Vagina (tissue), 2 donors: ENCODE data around the gene GOLGA6C. TPM values are rescaled to one million over a fixed set of nuclear protein-coding genes. Genes with fewer than 3 reads are reported as not detected.

ENCODE experiments used
- DNase-seq, 2 donors: peaks; one replicate each; pipeline ENCODE4 v3.0.0-alpha.2; 2017; ENCODE audit errors: extremely low spot score in 2 of 2
- H3K27ac ChIP-seq: fragments of 200-600 bp; sonication (generic); one replicate; pipeline ENCODE4 v1.5.1; 2019
- H3K27me3 ChIP-seq: fragments of 200-600 bp; sonication (generic); one replicate; pipeline ENCODE4 v1.5.1; 2019
- H3K36me3 ChIP-seq, 2 donors: fragments of 200-600 bp; sonication (generic); one replicate each; pipeline ENCODE4 v1.5.1; 2017 to 2019
- H3K4me1 ChIP-seq: fragments of 200-600 bp; sonication (generic); one replicate; pipeline ENCODE4 v1.5.1; 2019
- H3K4me3 ChIP-seq, 2 donors: fragments of 200-600 bp; sonication (generic); 1 replicate in 1 of 2; 2 replicates in 1 of 2; pipeline ENCODE4 v1.5.1; 2016 to 2019
- H3K9me3 ChIP-seq: fragments of 200-600 bp; sonication (generic); one replicate; pipeline ENCODE4 v1.5.1; 2019
- CTCF ChIP-seq, 3 experiments: fragments of 450-650 bp in 2 of 3; fragments of 200-600 bp in 1 of 3; sonication (generic) in 1 of 3; IDR thresholded peaks; one replicate each; pipeline ENCODE4 v1.5.1; 2017 to 2019; ENCODE audit warnings: antibody characterized with exemption in 3 of 3, mild to moderate bottlenecking in 2 of 3, moderate library complexity in 2 of 3
- POLR2A ChIP-seq, 2 donors: fragments of 450-650 bp; IDR thresholded peaks; one replicate each; pipeline ENCODE4 v1.6.1; 2017; ENCODE audit warnings: antibody characterized with exemption in 2 of 2, mild to moderate bottlenecking in 2 of 2, moderate library complexity in 2 of 2
- POLR2AphosphoS5 ChIP-seq, 2 donors: sonication (generic); formaldehyde crosslinking; IDR thresholded peaks; one replicate each; pipeline ENCODE4 v1.9.0; 2017; ENCODE audit warnings: antibody characterized with exemption in 2 of 2, mild to moderate bottlenecking in 2 of 2, low read depth in 1 of 2; ENCODE audit not compliant: insufficient read depth in 1 of 2
- intact Hi-C: fragments of 100-400 bp; cut with DNase I; formaldehyde crosslinking; loops from one replicate; pipeline ENCODE4 v1.15.1; 2023
- total RNA-seq: library from RNA; depleted of rRNA; stranded (reverse); fragments of >200 nt; gene quantifications from one replicate; pipeline ENCODE4 v1.2.3, GENCODE V29; 2016

GOLGA6C gene
- total RNA-seq, 1 donor from 2014 or later, result not detected

GRCh38 chr15:75211436-75212199 lies 46.5 kb upstream of the GOLGA6C start:
- DNase-seq, result no peak
- H3K36me3 ChIP-seq, result peaks cover 0 to 68% of the 10 kb centered on the region in 2 donors
- no peak overlapping the region for H3K4me3 ChIP-seq
- H3K27ac ChIP-seq, result no peak overlapping the region
- peaks cover 65% of the 10 kb centered on the region for H3K4me1 ChIP-seq
- no peaks in the 10 kb centered on the region for H3K9me3 ChIP-seq
- H3K27me3 ChIP-seq, result no peaks in the 10 kb centered on the region
- TF ChIP-seq CTCF (IDR thresholded peaks at IDR 0.05) (no peak), POLR2AphosphoS5 (IDR thresholded peaks at IDR 0.05; ENCODE audit: insufficient read depth in 1 of 2, low read depth in 1 of 2) (no peak), POLR2A (IDR thresholded peaks at IDR 0.05) (no peak)
- intact Hi-C loops, result no loop called here

GRCh38 chr15:75212200-75212858 lies 45.8 kb upstream of the GOLGA6C start:
- Histone ChIP-seq H3K9me3 (no peaks in the 10 kb centered on the region), H3K36me3 (peaks cover 0 to 61% of the 10 kb centered on the region in 2 donors), H3K27ac (no peak overlapping the region), H3K4me3 (no peak overlapping the region), H3K27me3 (no peaks in the 10 kb centered on the region), H3K4me1 (peaks cover 59% of the 10 kb centered on the region)
- no peak for TF ChIP-seq POLR2AphosphoS5 (IDR thresholded peaks at IDR 0.05; ENCODE audit: insufficient read depth in 1 of 2, low read depth in 1 of 2)
- TF ChIP-seq CTCF (IDR thresholded peaks at IDR 0.05), result no peak
- TF ChIP-seq POLR2A (IDR thresholded peaks at IDR 0.05), result no peak
- no peak for DNase-seq
- intact Hi-C loops, result no loop called here

- Histone ChIP-seq H3K4me3 (no peak overlapping the region), H3K9me3 (no peaks in the 10 kb centered on the region), H3K36me3 (peaks cover 0 to 51% of the 10 kb centered on the region in 2 donors), H3K27ac (no peak overlapping the region), H3K27me3 (no peaks in the 10 kb centered on the region), H3K4me1 (peaks cover 49% of the 10 kb centered on the region)
- TF ChIP-seq POLR2A (IDR thresholded peaks at IDR 0.05) (no peak), CTCF (IDR thresholded peaks at IDR 0.05) (no peak), POLR2AphosphoS5 (IDR thresholded peaks at IDR 0.05; ENCODE audit: insufficient read depth in 1 of 2, low read depth in 1 of 2) (no peak)
- intact Hi-C loops, result no loop called here
- DNase-seq, result no peak
Measured at GRCh38 chr15:75213212-75213767, 44.8 kb upstream of the GOLGA6C start.

GRCh38 chr15:75213768-75214221 lies 44.3 kb upstream of the GOLGA6C start:
- no peak for DNase-seq
- intact Hi-C loops, result no loop called here
- peaks cover 46% of the 10 kb centered on the region for H3K4me1 ChIP-seq
- H3K27ac ChIP-seq, result no peak overlapping the region
- TF ChIP-seq POLR2AphosphoS5 (IDR thresholded peaks at IDR 0.05; ENCODE audit: insufficient read depth in 1 of 2, low read depth in 1 of 2) (no peak), CTCF (IDR thresholded peaks at IDR 0.05) (no peak), POLR2A (IDR thresholded peaks at IDR 0.05) (no peak)
- H3K36me3 ChIP-seq, result peaks cover 0 to 46% of the 10 kb centered on the region in 2 donors
- H3K9me3 ChIP-seq, result no peaks in the 10 kb centered on the region
- H3K4me3 ChIP-seq, result no peak overlapping the region
- H3K27me3 ChIP-seq, result no peaks in the 10 kb centered on the region
